Measurements from ENCODE around the gene FGF22.

DNA sequence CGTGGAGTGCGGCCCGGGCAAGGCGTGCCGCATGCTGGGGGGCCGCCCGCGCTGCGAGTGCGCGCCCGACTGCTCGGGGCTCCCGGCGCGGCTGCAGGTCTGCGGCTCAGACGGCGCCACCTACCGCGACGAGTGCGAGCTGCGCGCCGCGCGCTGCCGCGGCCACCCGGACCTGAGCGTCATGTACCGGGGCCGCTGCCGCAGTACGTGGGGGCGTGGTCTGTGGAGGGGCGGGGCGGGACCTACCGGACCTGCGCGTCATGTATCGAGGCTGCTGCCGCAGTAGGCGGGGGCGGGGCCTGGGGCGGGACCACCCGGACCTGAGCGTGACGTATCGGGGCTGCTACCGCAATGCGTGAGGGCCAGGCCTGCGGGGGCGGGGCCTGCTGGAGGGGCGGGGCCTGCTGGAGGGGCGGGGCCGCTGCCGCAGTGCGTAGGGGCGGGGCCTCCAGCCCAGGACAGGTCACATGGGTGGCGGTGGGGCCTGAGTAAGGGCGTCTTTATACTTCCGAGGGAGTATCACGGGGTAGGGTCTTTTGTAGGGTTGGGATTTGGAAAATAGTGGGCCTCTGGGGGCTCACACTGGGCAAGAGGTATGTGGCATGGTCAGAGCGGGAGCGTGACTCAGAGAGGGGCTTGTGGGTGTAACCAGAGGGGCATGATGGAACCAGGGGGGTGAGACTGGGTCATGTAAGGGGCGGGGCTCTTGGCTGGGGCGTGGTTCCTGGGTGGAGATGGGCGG, 40.8 kb downstream of the FGF22 start:
- TF ChIP-seq, protein P1, sequence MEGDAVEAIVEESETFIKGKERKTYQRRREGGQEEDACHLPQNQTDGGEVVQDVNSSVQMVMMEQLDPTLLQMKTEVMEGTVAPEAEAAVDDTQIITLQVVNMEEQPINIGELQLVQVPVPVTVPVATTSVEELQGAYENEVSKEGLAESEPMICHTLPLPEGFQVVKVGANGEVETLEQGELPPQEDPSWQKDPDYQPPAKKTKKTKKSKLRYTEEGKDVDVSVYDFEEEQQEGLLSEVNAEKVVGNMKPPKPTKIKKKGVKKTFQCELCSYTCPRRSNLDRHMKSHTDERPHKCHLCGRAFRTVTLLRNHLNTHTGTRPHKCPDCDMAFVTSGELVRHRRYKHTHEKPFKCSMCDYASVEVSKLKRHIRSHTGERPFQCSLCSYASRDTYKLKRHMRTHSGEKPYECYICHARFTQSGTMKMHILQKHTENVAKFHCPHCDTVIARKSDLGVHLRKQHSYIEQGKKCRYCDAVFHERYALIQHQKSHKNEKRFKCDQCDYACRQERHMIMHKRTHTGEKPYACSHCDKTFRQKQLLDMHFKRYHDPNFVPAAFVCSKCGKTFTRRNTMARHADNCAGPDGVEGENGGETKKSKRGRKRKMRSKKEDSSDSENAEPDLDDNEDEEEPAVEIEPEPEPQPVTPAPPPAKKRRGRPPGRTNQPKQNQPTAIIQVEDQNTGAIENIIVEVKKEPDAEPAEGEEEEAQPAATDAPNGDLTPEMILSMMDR (IDR thresholded peaks at IDR 0.05), result peak; percentile 40 to 54 (median 44)
- peak; percentile 68 for TF ChIP-seq POLR2A (IDR thresholded peaks at IDR 0.05)
